PC-3 (cell line): ENCODE data around the gene OR2A12.

Experiments used
- CTCF ChIP-seq: fragments of 300-600 bp; sonication (generic); conservative IDR thresholded peaks from 2 replicates; pipeline ENCODE4 v1.5.1; 2017; ENCODE audit warnings: antibody characterized with exemption, low read depth, mild to moderate bottlenecking, low read length
- EZH2 ChIP-seq: fragments of 300-600 bp; sonication (generic); IDR thresholded peaks from one replicate; pipeline ENCODE4 v1.6.1; 2017; ENCODE audit warnings: antibody characterized with exemption, mild to moderate bottlenecking, low read length; ENCODE audit not compliant: unreplicated experiment
- EZH2phosphoT487 ChIP-seq: fragments of 300-600 bp; sonication (generic); IDR thresholded peaks from 2 replicates; pipeline ENCODE4 v1.6.1; 2018; ENCODE audit warnings: mild to moderate bottlenecking, antibody characterized with exemption, low read length, borderline replicate concordance

- TF ChIP-seq EZH2phosphoT487 (no peak), CTCF (no peak), EZH2 (no peak)
Observed at GRCh38 chr7:144090667-144091066, 4.6 kb downstream of the OR2A12 start.
